SK-N-SH (cell line): ENCODE measurements around the gene PPP1R3D. TPM values are rescaled to one million over a fixed set of nuclear protein-coding genes. Genes with fewer than 3 reads are reported as not detected.

Experiments used
- CTCF ChIA-PET: fragments of 300-600, 350-600 bp; formaldehyde crosslinking; extraction: SDS; loops from one replicate; lab custom pipeline; 2021; lab: Yijun Ruan, JAX
- POLR2A ChIA-PET: fragments of 350-600 bp; sonication (Branson Sonifier 250); formaldehyde crosslinking; extraction: SDS; loops from one replicate; lab custom pipeline; 2020; ENCODE audit warnings: antibody characterized with exemption, inconsistent platforms; lab: Yijun Ruan, JAX
- DNase-seq: peaks from one replicate; pipeline ENCODE4 v3.0.0; 2012
- H2AFZ ChIP-seq: fragments of 200-600 bp; sonication (generic); 2 replicates; pipeline ENCODE4 v1.8.1; 2016; ENCODE audit warnings: antibody characterized with exemption, mild to moderate bottlenecking, low read depth
- H3F3A ChIP-seq: fragments of 200-600 bp; sonication (generic); replicated peaks from 2 replicates; pipeline ENCODE3; 2016; ENCODE audit warnings: antibody characterized with exemption, mild to moderate bottlenecking; ENCODE audit not compliant: insufficient read depth
- H3K27ac ChIP-seq, 2 experiments: fragments of 200-500 bp in 1 of 2; fragments of 200-600 bp in 1 of 2; sonication (Bioruptor generic) in 1 of 2; sonication (generic), shearing (Covaris generic) in 1 of 2; 2 replicates each; pipeline versions ENCODE4 v1.5.1 to v1.6.1; 2014 to 2016; ENCODE audit warnings: low read depth in 2 of 2, inconsistent platforms in 1 of 2, low read length in 1 of 2, mild to moderate bottlenecking in 1 of 2, mixed read lengths in 1 of 2
- H3K27me3 ChIP-seq: fragments of 200-600 bp; sonication (generic), shearing (Covaris generic); 2 replicates; pipeline ENCODE4 v1.6.1; 2016; ENCODE audit warnings: mixed run types; ENCODE audit not compliant: insufficient read depth
- H3K36me3 ChIP-seq, 2 experiments: fragments of 200-500 bp in 1 of 2; fragments of 200-600 bp in 1 of 2; sonication (Bioruptor generic) in 1 of 2; sonication (generic) in 1 of 2; replicated peaks in 1 of 2; 2 replicates each; pipeline versions ENCODE3 to v1.5.1; 2014 to 2016; ENCODE audit warnings: low read length in 1 of 2, mild to moderate bottlenecking in 1 of 2; ENCODE audit not compliant: insufficient read depth in 2 of 2, control insufficient read depth in 1 of 2
- H3K4me1 ChIP-seq, 2 experiments: fragments of 200-500 bp in 1 of 2; fragments of 200-600 bp in 1 of 2; sonication (Bioruptor generic) in 1 of 2; sonication (generic), shearing (Covaris generic) in 1 of 2; 2 replicates each; pipeline versions ENCODE4 v1.5.1 to v1.6.1; 2014 to 2016; ENCODE audit warnings: low read depth in 1 of 2, low read length in 1 of 2, mixed run types in 1 of 2; ENCODE audit not compliant: insufficient read depth in 2 of 2, control insufficient read depth in 1 of 2
- H3K4me2 ChIP-seq: fragments of 200-600 bp; sonication (generic), shearing (Covaris generic); 2 replicates; pipeline ENCODE4 v1.6.1; 2017; ENCODE audit warnings: mixed run types
- H3K4me3 ChIP-seq, 2 experiments: fragments of 200-500 bp in 1 of 2; fragments of 200-600 bp in 1 of 2; sonication (Bioruptor generic) in 1 of 2; sonication (generic), shearing (Covaris generic) in 1 of 2; 2 replicates each; pipeline versions ENCODE4 v1.5.1 to v1.8.1; 2014 to 2016; ENCODE audit warnings: low read depth in 2 of 2, inconsistent platforms in 1 of 2, low read length in 1 of 2, mild to moderate bottlenecking in 1 of 2, mixed read lengths in 1 of 2, moderate library complexity in 1 of 2
- H3K79me2 ChIP-seq: fragments of 200-600 bp; sonication (generic); 2 replicates; pipeline ENCODE4 v1.8.1; 2017; ENCODE audit warnings: mild to moderate bottlenecking; ENCODE audit not compliant: insufficient read depth
- H3K9ac ChIP-seq: fragments of 200-600 bp; sonication (generic); 2 replicates; pipeline ENCODE4 v1.6.1; 2017; ENCODE audit warnings: mixed run types
- H3K9me2 ChIP-seq: fragments of 200-600 bp; sonication (generic); 2 replicates; pipeline ENCODE4 v1.6.1; 2017; ENCODE audit warnings: mixed run types
- H3K9me3 ChIP-seq: fragments of 200-600 bp; sonication (generic); 2 replicates; pipeline ENCODE4 v1.6.1; 2017; ENCODE audit warnings: mixed run types, mild to moderate bottlenecking, moderate library complexity
- H4K20me1 ChIP-seq: fragments of 200-600 bp; sonication (generic); 2 replicates; pipeline ENCODE4 v1.6.1; 2017; ENCODE audit warnings: mild to moderate bottlenecking, mixed run types; ENCODE audit not compliant: insufficient read depth
- CTCF ChIP-seq: fragments of 200-600 bp; sonication (generic); IDR thresholded peaks from 2 replicates; pipeline ENCODE4 v1.6.1; 2017; ENCODE audit warnings: antibody characterized with exemption, mild to moderate bottlenecking, moderate library complexity
- ELF1 ChIP-seq: IDR thresholded peaks from 2 replicates; pipeline ENCODE4 v1.4.0; 2012
- EP300 ChIP-seq, 2 experiments: IDR thresholded peaks; 2 replicates each; pipeline versions ENCODE4 v1.4.0 to v1.6.1; 2012; ENCODE audit warnings: borderline replicate concordance in 1 of 2, low read depth in 1 of 2, low read length in 1 of 2
- GATA2 ChIP-seq: sonication (generic); formaldehyde crosslinking; IDR thresholded peaks from 2 replicates; pipeline ENCODE4 v1.5.0; 2020; ENCODE audit warnings: mild to moderate bottlenecking, missing genetic modification reagents
- MAX ChIP-seq: IDR thresholded peaks from 2 replicates; pipeline ENCODE4 v1.4.0; 2012; ENCODE audit warnings: low read depth
- RAD21 ChIP-seq: IDR thresholded peaks from 2 replicates; pipeline ENCODE4 v1.6.1; 2012; ENCODE audit warnings: mild to moderate bottlenecking, low read length
- REST ChIP-seq: IDR thresholded peaks from 2 replicates; pipeline ENCODE4 v1.6.1; 2012; ENCODE audit warnings: mild to moderate bottlenecking, low read depth, low read length, moderate library complexity
- RXRA ChIP-seq: IDR thresholded peaks from 2 replicates; pipeline ENCODE4 v1.4.0; 2012; ENCODE audit warnings: low read depth, mild to moderate bottlenecking, borderline replicate concordance
- SMC3 ChIP-seq: IDR thresholded peaks from 2 replicates; pipeline ENCODE4 v1.6.1; 2012; ENCODE audit warnings: low read depth, low read length, improper control_type of control experiment
- TCF12 ChIP-seq: IDR thresholded peaks from 2 replicates; pipeline ENCODE4 v1.4.0; 2012
- TEAD4 ChIP-seq: IDR thresholded peaks from 2 replicates; pipeline ENCODE4 v1.4.0; 2012; ENCODE audit warnings: mild to moderate bottlenecking, borderline replicate concordance; ENCODE audit not compliant: insufficient read depth
- USF2 ChIP-seq: fragments of 150-350 bp; IDR thresholded peaks from 2 replicates; pipeline ENCODE4 v1.6.1; 2017; ENCODE audit warnings: antibody characterized with exemption, low read length, low read depth, borderline replicate concordance
- WGBS: methylation state at CpG from one replicate; pipeline ENCODE4 v1.1.6; 2017; ENCODE audit warnings: low lambda C conversion rate; 5-methylcytosine and 5-hydroxymethylcytosine counted together
- polyA plus RNA-seq, 3 experiments: library from polyadenylated mRNA; depleted of rRNA; stranded (reverse); fragments of >200 nt; gene quantifications; 2 replicates each; pipeline ENCODE4 v1.2.3, GENCODE V29; 2012

PPP1R3D gene
- polyA plus RNA-seq, 1 of the 3 experiments (the other 2 are of a cell fraction) = 0.87 TPM

- ChIA-PET CTCF (interaction anchor here (1.0 to 10.9 kb wide), 7 partner anchors 9 to 127 kb away, joined by 3 to 95 read pairs (median 3); partner anchors contain the start of genes FAM217B, PPP1R3D and SYCP2), POLR2A (no interaction called here)
- H3F3A ChIP-seq = no peaks in the 10 kb centered on the region
- no peak for DNase-seq
- no peak overlapping the region for H3K4me2 ChIP-seq
- H3K4me3 ChIP-seq = no peak overlapping the region
- WGBS = 85% methylated on average over 8 of the region's 8 CpGs
- no peaks in the 10 kb centered on the region for H3K4me1 ChIP-seq
- no peaks in the 10 kb centered on the region for H4K20me1 ChIP-seq
- no peak overlapping the region for H3K27ac ChIP-seq
- H3K9me3 ChIP-seq = no peaks in the 10 kb centered on the region
- no peaks in the 10 kb centered on the region for H3K79me2 ChIP-seq
- H3K9me2 ChIP-seq = no peaks in the 10 kb centered on the region
- H3K9ac ChIP-seq = no peak overlapping the region
- no peaks in the 10 kb centered on the region for H3K27me3 ChIP-seq
- TF ChIP-seq CTCF (peak; percentile 26; the same call in 1 of the 2 replicates), REST (no peak), TEAD4 (no peak), RAD21 (peak; percentile 39), EP300 (IDR thresholded peaks at IDR 0.05; ENCODE audit: borderline replicate concordance in 1 of 2, low read depth in 1 of 2, low read length in 1 of 2) (no peak), GATA2 (CRISPR knock-in tag) (peak; percentile 52), USF2 (no peak)
- TF ChIP-seq, all 33 proteins: peak for 3
- H2AFZ ChIP-seq = no peak overlapping the region
- H3K36me3 ChIP-seq = no peaks in the 10 kb centered on the region
Observed at GRCh38 chr20:59955131-59955796, 15.2 kb upstream of the PPP1R3D start.

- Histone ChIP-seq H3K9ac (no peak overlapping the region), H3K9me3 (no peaks in the 10 kb centered on the region), H3K36me3 (peaks cover 0 to 2% of the 10 kb centered on the region in 2 experiments), H4K20me1 (no peaks in the 10 kb centered on the region), H3F3A (no peaks in the 10 kb centered on the region), H2AFZ (no peak overlapping the region), H3K9me2 (no peaks in the 10 kb centered on the region), H3K4me1 (no peaks in the 10 kb centered on the region), H3K27me3 (no peaks in the 10 kb centered on the region), H3K79me2 (no peaks in the 10 kb centered on the region), H3K27ac (no peak overlapping the region), H3K4me2 (no peak overlapping the region), H3K4me3 (no peak overlapping the region)
- CTCF ChIA-PET = interaction anchor here (1.0 to 10.9 kb wide), 5 partner anchors 8 to 126 kb away, joined by 3 to 95 read pairs (median 3); partner anchors contain the start of genes FAM217B, PPP1R3D and SYCP2
- TF ChIP-seq CTCF (no peak), TCF12 (no peak), RXRA (no peak), MAX (no peak), TEAD4 (no peak), SMC3 (no peak), ELF1 (no peak)
- WGBS = 100% methylated on average over 2 of the region's 4 CpGs
- POLR2A ChIA-PET = no interaction called here
- DNase-seq = no peak
Observed at GRCh38 chr20:59954718-59955117, 14.6 kb upstream of the PPP1R3D start.
